A673 (cell line): ENCODE data around the gene SLC16A3. TPM values are rescaled to one million over a fixed set of nuclear protein-coding genes. Genes with fewer than 3 reads are reported as not detected.

Experiments used
- BruUV-seq: library from RNA; stranded (reverse); fragments of 400-500 nt; replicated peaks from 2 replicates; lab custom pipeline; 2021; lab: Mats Ljungman, UMichigan
- CTCF ChIA-PET: fragments of 300-600 bp; sonication (Branson Sonifier 250); formaldehyde crosslinking; loops from one replicate; lab custom pipeline; 2022; ENCODE audit warnings: antibody characterized with exemption; lab: Charles Lee
- POLR2A ChIA-PET: fragments of 300-600 bp; sonication (Branson Sonifier 250); formaldehyde crosslinking; loops from one replicate; lab custom pipeline; 2022; ENCODE audit warnings: antibody characterized with exemption; ENCODE audit not compliant: low non-redundant PET; lab: Charles Lee
- DNase-seq: peaks from one replicate; pipeline ENCODE4 v3.0.0-alpha.2; 2015; ENCODE audit warnings: low spot score
- H3K27ac ChIP-seq: fragments of 200-600 bp; sonication (generic); 2 replicates; pipeline ENCODE4 v1.5.1; 2016; ENCODE audit warnings: mixed run types, low read depth, mild to moderate bottlenecking, mixed read lengths, antibody characterized with exemption, low read length; ENCODE audit not compliant: poor library complexity, severe bottlenecking
- H3K27me3 ChIP-seq: fragments of 200-600 bp; sonication (generic); replicated peaks from 2 replicates; pipeline ENCODE4 v1.6.1; 2017; ENCODE audit warnings: mixed run types, low read depth, mild to moderate bottlenecking, mixed read lengths, antibody characterized with exemption, low read length; ENCODE audit not compliant: insufficient read depth, poor library complexity
- H3K36me3 ChIP-seq: fragments of 200-600 bp; sonication (generic); 2 replicates; pipeline ENCODE4 v1.6.1; 2016; ENCODE audit warnings: mixed run types, mild to moderate bottlenecking, mixed read lengths, antibody characterized with exemption, low read length; ENCODE audit not compliant: insufficient read depth, poor library complexity, severe bottlenecking
- H3K4me1 ChIP-seq: fragments of 200-600 bp; sonication (generic); 2 replicates; pipeline ENCODE4 v1.6.1; 2017; ENCODE audit warnings: mixed run types, mild to moderate bottlenecking, mixed read lengths, antibody characterized with exemption, low read length; ENCODE audit not compliant: insufficient read depth, poor library complexity, severe bottlenecking
- H3K4me3 ChIP-seq: fragments of 200-600 bp; sonication (generic); 2 replicates; pipeline ENCODE4 v1.5.1; 2016; ENCODE audit warnings: low read depth, mixed run types, mild to moderate bottlenecking, mixed read lengths, low read length; ENCODE audit not compliant: poor library complexity, severe bottlenecking
- H3K9me3 ChIP-seq: fragments of 200-600 bp; sonication (generic); 2 replicates; pipeline ENCODE4 v1.6.1; 2016; ENCODE audit warnings: mixed run types, low read depth, mild to moderate bottlenecking, mixed read lengths, antibody characterized with exemption, low read length; ENCODE audit not compliant: poor library complexity, severe bottlenecking
- CTCF ChIP-seq: fragments of 300-800, 200-600 bp; sonication (generic); conservative IDR thresholded peaks from 2 replicates; pipeline ENCODE4 v1.5.1; 2017; ENCODE audit warnings: low read depth, mild to moderate bottlenecking, antibody characterized with exemption, low read length, moderate library complexity, mixed read lengths
- EZH2 ChIP-seq: fragments of 200-600 bp; sonication (generic); IDR thresholded peaks from 2 replicates; pipeline ENCODE4 v1.6.1; 2017; ENCODE audit warnings: borderline replicate concordance, low read depth, mild to moderate bottlenecking, mixed read lengths, antibody characterized with exemption, low read length; ENCODE audit not compliant: poor library complexity, severe bottlenecking
- intact Hi-C: fragments of 100-400 bp; cut with micrococcal nuclease; formaldehyde crosslinking; loops from one replicate; pipeline ENCODE4 v1.10.0; 2022; ENCODE audit not compliant: unreplicated experiment
- total RNA-seq: library from RNA; stranded (reverse); gene quantifications from 2 replicates; pipeline ENCODE4 v1.2.3, GENCODE V29; 2021

SLC16A3 gene
- total RNA-seq, 1 experiment from 2014 or later: 0.97 TPM

GRCh38 chr17:82246365-82247181 is 17.7 kb downstream of the SLC16A3 start:
- CTCF ChIA-PET: interaction anchor here (1.3 kb wide), 1 partner anchor 9 kb away, joined by 10 read pairs; no protein-coding TSS in a partner anchor
- BruUV-seq: no TSS peak
- intact Hi-C loops: loop anchor here (10.0 kb wide), 1 partner anchor 168 kb away; the partner anchor contains the start of genes HEXD and OGFOD3
- Histone ChIP-seq H3K27me3 (no peaks in the 10 kb centered on the region), H3K36me3 (peaks cover 93% of the 10 kb centered on the region), H3K27ac (peak overlapping the region; percentile 73), H3K4me3 (no peak overlapping the region), H3K9me3 (no peaks in the 10 kb centered on the region), H3K4me1 (peaks cover 73% of the 10 kb centered on the region)
- no peak for TF ChIP-seq CTCF
- TF ChIP-seq EZH2: no peak
- POLR2A ChIA-PET: interaction anchor here (0.6 kb wide), 1 partner anchor 29 kb away, joined by 6 read pairs; no protein-coding TSS in a partner anchor
- peak; percentile 96 for DNase-seq

GRCh38 chr17:82247182-82247823 is 18.5 kb downstream of the SLC16A3 start:
- H3K27ac ChIP-seq: peak overlapping the region; percentile 73
- TF ChIP-seq CTCF (no peak), EZH2 (no peak)
- H3K4me1 ChIP-seq: peaks cover 67% of the 10 kb centered on the region
- no peak overlapping the region for H3K4me3 ChIP-seq
- peaks cover 99% of the 10 kb centered on the region for H3K36me3 ChIP-seq
- BruUV-seq: no TSS peak
- ChIA-PET CTCF (interaction anchor here (1.3 kb wide), 1 partner anchor 10 kb away, joined by 10 read pairs; no protein-coding TSS in a partner anchor), POLR2A (interaction anchor here (0.6 kb wide), 1 partner anchor 29 kb away, joined by 6 read pairs; no protein-coding TSS in a partner anchor)
- intact Hi-C loops: loop anchor here (10.0 kb wide), 1 partner anchor 167 kb away; the partner anchor contains the start of genes HEXD and OGFOD3
- H3K27me3 ChIP-seq: no peaks in the 10 kb centered on the region
- H3K9me3 ChIP-seq: no peaks in the 10 kb centered on the region
- DNase-seq: no peak

- intact Hi-C loops: loop anchor here (10.0 kb wide), 1 partner anchor 167 kb away; the partner anchor contains the start of genes HEXD and OGFOD3
- Histone ChIP-seq H3K27me3 (no peaks in the 10 kb centered on the region), H3K36me3 (peaks cover 99% of the 10 kb centered on the region), H3K4me1 (peaks cover 60% of the 10 kb centered on the region), H3K4me3 (no peak overlapping the region), H3K9me3 (no peaks in the 10 kb centered on the region), H3K27ac (peak overlapping the region; percentile 73)
- TF ChIP-seq CTCF (no peak), EZH2 (no peak)
- ChIA-PET CTCF (no interaction called here), POLR2A (no interaction called here)
- DNase-seq: peak; percentile 46
- BruUV-seq: no TSS peak
These were observed 19.2 kb downstream of the SLC16A3 start for GRCh38 chr17:82247856-82248671.
